ENCODE results near the gene ARHGDIG. TPM values are rescaled to one million over a fixed set of nuclear protein-coding genes. Genes with fewer than 3 reads are reported as not detected.

Gene ARHGDIG
- total and polyA plus RNA-seq, 4 donors, result 0.75 to 3.1 TPM; not detected in 2

DNA sequence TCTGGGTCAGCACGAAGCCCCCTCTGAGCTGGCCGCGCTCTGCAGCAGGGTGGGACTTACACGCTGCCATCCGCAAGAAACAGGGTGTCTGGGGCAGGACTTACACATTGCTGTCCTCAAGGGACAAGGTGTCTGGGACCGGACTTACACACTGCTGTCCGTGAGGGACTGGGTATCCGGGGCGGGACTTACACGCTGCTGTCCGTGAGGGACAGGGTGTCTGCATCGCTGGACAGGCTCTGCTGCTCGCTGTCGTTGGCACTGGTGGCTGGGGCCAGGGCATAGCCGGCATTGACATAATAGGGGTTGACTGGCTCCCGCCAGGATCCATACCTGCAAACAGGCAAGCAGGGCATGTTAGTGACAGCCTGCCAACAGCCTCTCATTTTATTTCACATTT is 34.0 kb downstream of the ARHGDIG start:
- DNase-seq (no peak), ATAC-seq (ENCODE audit: low FRiP score) (no peak)
- peaks cover 0 to 1% of the 10 kb centered on the region in 2 donors for H3K36me3 ChIP-seq (ENCODE audit: control insufficient read depth in 1 of 2, insufficient read depth in 2 of 2, low read length in 1 of 2)
- no peaks in the 10 kb centered on the region for H3K9me3 ChIP-seq (ENCODE audit: control insufficient read depth, low read length)
- no peak overlapping the region for H3K4me3 ChIP-seq (ENCODE audit: low read length in 2 of 2)
- H3K27ac ChIP-seq (ENCODE audit: low read depth in 1 of 2, low read length in 2 of 2), result no peak overlapping the region
- no peaks in the 10 kb centered on the region for H3K4me1 ChIP-seq (ENCODE audit: control insufficient read depth in 1 of 2, insufficient read depth in 2 of 2, low read length in 2 of 2)
- intact Hi-C loops (cut with DNase I), result no loop called here
- H3K27me3 ChIP-seq (ENCODE audit: control insufficient read depth in 1 of 2, insufficient read depth in 2 of 2, low read length in 1 of 2), result no peaks in the 10 kb centered on the region
- WGBS, 2 donors, result 92 to 93% methylated on average over 16 of the region's 16 CpGs

GRCh38 chr16:314795-315299 is 34.5 kb downstream of the ARHGDIG start:
- Histone ChIP-seq H3K27me3 (ENCODE audit: control insufficient read depth in 1 of 2, insufficient read depth in 2 of 2, low read length in 1 of 2) (no peaks in the 10 kb centered on the region), H3K36me3 (ENCODE audit: control insufficient read depth in 1 of 2, insufficient read depth in 2 of 2, low read length in 1 of 2) (peaks cover 0 to 1% of the 10 kb centered on the region in 2 donors), H3K4me3 (ENCODE audit: low read length in 2 of 2) (no peak overlapping the region), H3K4me1 (ENCODE audit: control insufficient read depth in 1 of 2, insufficient read depth in 2 of 2, low read length in 2 of 2) (no peaks in the 10 kb centered on the region), H3K9me3 (ENCODE audit: control insufficient read depth, low read length) (no peaks in the 10 kb centered on the region), H3K27ac (ENCODE audit: low read depth in 1 of 2, low read length in 2 of 2) (no peak overlapping the region)
- intact Hi-C loops (cut with DNase I), result no loop called here
- DNase-seq, result no peak
- ATAC-seq (ENCODE audit: low FRiP score), result no peak
- 76 to 82% methylated on average over 14 of the region's 14 CpGs for WGBS, 2 donors

GRCh38 chr16:316741-317464 is 36.5 kb downstream of the ARHGDIG start:
- peaks cover 0 to 1% of the 10 kb centered on the region in 2 donors for H3K36me3 ChIP-seq (ENCODE audit: control insufficient read depth in 1 of 2, insufficient read depth in 2 of 2, low read length in 1 of 2)
- WGBS, 2 donors, result 90 to 93% methylated on average over 19 of the region's 19 CpGs
- H3K9me3 ChIP-seq (ENCODE audit: control insufficient read depth, low read length), result no peaks in the 10 kb centered on the region

GRCh38 chr16:317583-317982 is 37.2 kb downstream of the ARHGDIG start:
- H3K36me3 ChIP-seq (ENCODE audit: control insufficient read depth in 1 of 2, insufficient read depth in 2 of 2, low read length in 1 of 2), result peaks cover 0 to 1% of the 10 kb centered on the region in 2 donors
- no peaks in the 10 kb centered on the region for H3K9me3 ChIP-seq (ENCODE audit: control insufficient read depth, low read length)
- no peaks in the 10 kb centered on the region for H3K27me3 ChIP-seq (ENCODE audit: control insufficient read depth in 1 of 2, insufficient read depth in 2 of 2, low read length in 1 of 2)
- H3K27ac ChIP-seq (ENCODE audit: low read depth in 1 of 2, low read length in 2 of 2), result no peak overlapping the region
- WGBS, 2 donors, result 90 to 92% methylated on average over 5 of the region's 5 CpGs
- intact Hi-C loops (cut with DNase I), result no loop called here
- ATAC-seq (ENCODE audit: low FRiP score) (no peak), DNase-seq (no peak)
- no peak overlapping the region for H3K4me3 ChIP-seq (ENCODE audit: low read length in 2 of 2)
- no peaks in the 10 kb centered on the region for H3K4me1 ChIP-seq (ENCODE audit: control insufficient read depth in 1 of 2, insufficient read depth in 2 of 2, low read length in 2 of 2)

More at GRCh38 chr16:316741-317464, 36.5 kb downstream of the ARHGDIG start:
- H3K27me3 ChIP-seq (ENCODE audit: control insufficient read depth in 1 of 2, insufficient read depth in 2 of 2, low read length in 1 of 2), result no peaks in the 10 kb centered on the region
- H3K4me1 ChIP-seq (ENCODE audit: control insufficient read depth in 1 of 2, insufficient read depth in 2 of 2, low read length in 2 of 2), result no peaks in the 10 kb centered on the region
- ATAC-seq (ENCODE audit: low FRiP score), result no peak
- intact Hi-C loops (cut with DNase I), result no loop called here
- DNase-seq, result no peak
- H3K4me3 ChIP-seq (ENCODE audit: low read length in 2 of 2), result no peak overlapping the region
- no peak overlapping the region for H3K27ac ChIP-seq (ENCODE audit: low read depth in 1 of 2, low read length in 2 of 2)

DNA sequence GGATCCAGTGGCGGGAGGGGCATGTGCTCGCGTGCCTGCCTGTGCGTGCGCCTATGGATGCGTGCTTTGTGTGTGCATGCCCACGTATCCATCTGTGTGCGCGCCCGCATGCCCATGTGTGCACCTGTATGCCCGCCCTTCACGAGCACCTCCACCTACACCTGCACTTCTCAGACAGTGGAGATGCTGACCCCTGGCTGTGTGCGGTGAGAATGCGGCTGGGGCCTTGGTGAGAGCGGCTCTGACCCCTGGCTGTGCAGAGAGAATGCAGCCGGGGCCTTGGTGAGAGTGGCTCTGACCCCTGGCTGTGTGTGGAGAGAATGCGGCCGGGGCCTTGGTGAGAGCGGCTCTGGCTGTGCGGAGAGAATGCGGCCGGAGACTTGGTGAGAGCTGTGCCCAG is 38.2 kb downstream of the ARHGDIG start:
- intact Hi-C loops (cut with DNase I), result no loop called here
- Histone ChIP-seq H3K4me3 (ENCODE audit: low read length in 2 of 2) (no peak overlapping the region), H3K27me3 (ENCODE audit: control insufficient read depth in 1 of 2, insufficient read depth in 2 of 2, low read length in 1 of 2) (no peaks in the 10 kb centered on the region), H3K9me3 (ENCODE audit: control insufficient read depth, low read length) (no peaks in the 10 kb centered on the region), H3K36me3 (ENCODE audit: control insufficient read depth in 1 of 2, insufficient read depth in 2 of 2, low read length in 1 of 2) (peaks cover 0 to 1% of the 10 kb centered on the region in 2 donors), H3K4me1 (ENCODE audit: control insufficient read depth in 1 of 2, insufficient read depth in 2 of 2, low read length in 2 of 2) (no peaks in the 10 kb centered on the region), H3K27ac (ENCODE audit: low read depth in 1 of 2, low read length in 2 of 2) (no peak overlapping the region)
- DNase-seq (no peak), ATAC-seq (ENCODE audit: low FRiP score) (peak; percentile 15)
- 89% methylated on average over 22 of the region's 22 CpGs for WGBS, 2 donors

- peaks cover 0 to 1% of the 10 kb centered on the region in 2 donors for H3K36me3 ChIP-seq (ENCODE audit: control insufficient read depth in 1 of 2, insufficient read depth in 2 of 2, low read length in 1 of 2)
- no peak for DNase-seq
- no peak for ATAC-seq (ENCODE audit: low FRiP score)
- no peak overlapping the region for H3K27ac ChIP-seq (ENCODE audit: low read depth in 1 of 2, low read length in 2 of 2)
- no peaks in the 10 kb centered on the region for H3K4me1 ChIP-seq (ENCODE audit: control insufficient read depth in 1 of 2, insufficient read depth in 2 of 2, low read length in 2 of 2)
- intact Hi-C loops (cut with DNase I), result no loop called here
- no peaks in the 10 kb centered on the region for H3K9me3 ChIP-seq (ENCODE audit: control insufficient read depth, low read length)
- H3K27me3 ChIP-seq (ENCODE audit: control insufficient read depth in 1 of 2, insufficient read depth in 2 of 2, low read length in 1 of 2), result no peaks in the 10 kb centered on the region
- WGBS, 2 donors, result 90 to 92% methylated on average over 5 of the region's 5 CpGs
- no peak overlapping the region for H3K4me3 ChIP-seq (ENCODE audit: low read length in 2 of 2)
Observed at GRCh38 chr16:320206-320605, 39.8 kb downstream of the ARHGDIG start.

- no peak overlapping the region for H3K4me3 ChIP-seq (ENCODE audit: low read length in 2 of 2)
- DNase-seq, result no peak
- H3K27ac ChIP-seq (ENCODE audit: low read depth in 1 of 2, low read length in 2 of 2), result no peak overlapping the region
- H3K27me3 ChIP-seq (ENCODE audit: control insufficient read depth in 1 of 2, insufficient read depth in 2 of 2, low read length in 1 of 2), result no peaks in the 10 kb centered on the region
- WGBS, 2 donors, result 62 to 68% methylated on average over 9 of the region's 9 CpGs
- no peak for ATAC-seq (ENCODE audit: low FRiP score)
- H3K9me3 ChIP-seq (ENCODE audit: control insufficient read depth, low read length), result no peaks in the 10 kb centered on the region
- intact Hi-C loops (cut with DNase I), result no loop called here
- H3K4me1 ChIP-seq (ENCODE audit: control insufficient read depth in 1 of 2, insufficient read depth in 2 of 2, low read length in 2 of 2), result no peaks in the 10 kb centered on the region
- peaks cover 0 to 1% of the 10 kb centered on the region in 2 donors for H3K36me3 ChIP-seq (ENCODE audit: control insufficient read depth in 1 of 2, insufficient read depth in 2 of 2, low read length in 1 of 2)
Observed at GRCh38 chr16:321532-321931, 41.1 kb downstream of the ARHGDIG start.

DNA sequence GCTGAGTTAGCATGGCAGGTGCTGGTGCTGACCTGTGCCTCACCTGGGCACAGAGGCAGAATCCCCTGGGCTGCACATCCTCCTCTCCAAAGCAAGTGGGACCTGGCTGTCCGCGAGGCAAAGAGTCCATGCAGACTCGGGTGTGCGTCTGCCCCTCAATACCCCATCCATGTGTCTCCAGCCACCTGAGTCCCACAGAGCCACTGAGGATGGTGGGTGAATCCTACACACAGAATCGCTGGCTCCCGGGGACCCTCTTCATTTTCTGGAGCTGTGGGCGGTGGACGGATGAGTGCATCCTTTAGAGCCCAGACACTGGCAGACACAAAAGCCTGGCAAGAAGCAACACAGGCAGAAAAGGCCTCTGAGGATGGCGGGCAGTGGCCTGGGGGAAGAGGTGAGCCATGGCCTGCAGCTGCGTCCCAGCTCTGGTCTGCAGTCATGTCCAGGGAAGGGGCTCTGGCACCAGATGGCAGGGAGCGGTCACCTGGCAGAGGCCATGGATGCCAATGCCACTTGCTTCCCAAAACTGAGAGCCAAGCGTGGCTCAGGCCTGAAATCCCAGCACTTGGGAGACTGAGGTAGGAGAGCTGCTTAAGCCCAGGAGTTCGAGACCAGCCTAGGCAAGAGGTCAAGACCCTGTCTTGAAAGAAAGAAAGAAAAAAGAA is 42.2 kb downstream of the ARHGDIG start:
- ATAC-seq (ENCODE audit: low FRiP score), result no peak
- H3K27ac ChIP-seq (ENCODE audit: low read depth in 1 of 2, low read length in 2 of 2), result no peak overlapping the region
- H3K4me3 ChIP-seq (ENCODE audit: low read length in 2 of 2), result no peak overlapping the region
- 91% methylated on average over 13 of the region's 13 CpGs for WGBS, 2 donors
- H3K4me1 ChIP-seq (ENCODE audit: control insufficient read depth in 1 of 2, insufficient read depth in 2 of 2, low read length in 2 of 2), result no peaks in the 10 kb centered on the region
- no peak for DNase-seq
- intact Hi-C loops (cut with DNase I), result loop anchor here in 1 of 2 donors (2.0 kb wide), 1 partner anchor 40 kb away; the partner anchor contains the start of gene PDIA2
- H3K9me3 ChIP-seq (ENCODE audit: control insufficient read depth, low read length), result no peaks in the 10 kb centered on the region
- H3K36me3 ChIP-seq (ENCODE audit: control insufficient read depth in 1 of 2, insufficient read depth in 2 of 2, low read length in 1 of 2), result peaks cover 0 to 1% of the 10 kb centered on the region in 2 donors
- H3K27me3 ChIP-seq (ENCODE audit: control insufficient read depth in 1 of 2, insufficient read depth in 2 of 2, low read length in 1 of 2), result no peaks in the 10 kb centered on the region

- ATAC-seq (ENCODE audit: low FRiP score) (no peak), DNase-seq (no peak)
- no peaks in the 10 kb centered on the region for H3K4me1 ChIP-seq (ENCODE audit: control insufficient read depth in 1 of 2, insufficient read depth in 2 of 2, low read length in 2 of 2)
- H3K27ac ChIP-seq (ENCODE audit: low read depth in 1 of 2, low read length in 2 of 2), result no peak overlapping the region
- H3K9me3 ChIP-seq (ENCODE audit: control insufficient read depth, low read length), result no peaks in the 10 kb centered on the region
- no peaks in the 10 kb centered on the region for H3K36me3 ChIP-seq (ENCODE audit: control insufficient read depth in 1 of 2, insufficient read depth in 2 of 2, low read length in 1 of 2)
- intact Hi-C loops (cut with DNase I), result no loop called here
- no peak overlapping the region for H3K4me3 ChIP-seq (ENCODE audit: low read length in 2 of 2)
- 92 to 93% methylated on average over 17 of the region's 17 CpGs for WGBS, 2 donors
- H3K27me3 ChIP-seq (ENCODE audit: control insufficient read depth in 1 of 2, insufficient read depth in 2 of 2, low read length in 1 of 2), result no peaks in the 10 kb centered on the region
Observed at GRCh38 chr16:324201-324450, 43.7 kb downstream of the ARHGDIG start.
